Liver (tissue), 9 donors: ENCODE data around the gene KAZN. TPM values are rescaled to one million over a fixed set of nuclear protein-coding genes. Genes with fewer than 3 reads are reported as not detected.

ENCODE experiments used
- DNase-seq: peaks from one replicate; pipeline ENCODE4 v3.0.0-alpha.2; 2017; ENCODE audit warnings: low spot score
- H3K27ac ChIP-seq, 2 donors: one replicate each; pipeline ENCODE4 v1.7.0; 2013; ENCODE audit warnings: inconsistent platforms in 2 of 2, low read length in 2 of 2, control low read depth in 1 of 2, low read depth in 1 of 2, mild to moderate bottlenecking in 1 of 2
- H3K27me3 ChIP-seq, 4 donors: one replicate each; pipeline versions ENCODE4 v1.6.1 to v1.7.0; 2013; ENCODE audit warnings: low read length in 3 of 4, inconsistent platforms in 1 of 4, mild to moderate bottlenecking in 1 of 4, moderate library complexity in 1 of 4; ENCODE audit not compliant: control insufficient read depth in 4 of 4, insufficient read depth in 4 of 4
- H3K36me3 ChIP-seq, 4 donors: one replicate each; pipeline versions ENCODE4 v1.6.1 to v1.7.0; 2013; ENCODE audit warnings: low read length in 3 of 4, mild to moderate bottlenecking in 3 of 4, low read depth in 1 of 4, moderate library complexity in 1 of 4; ENCODE audit not compliant: control insufficient read depth in 4 of 4, insufficient read depth in 3 of 4
- H3K4me1 ChIP-seq, 4 donors: one replicate each; pipeline versions ENCODE4 v1.6.1 to v1.7.0; 2013; ENCODE audit warnings: low read length in 3 of 4, mild to moderate bottlenecking in 3 of 4, moderate library complexity in 1 of 4; ENCODE audit not compliant: control insufficient read depth in 4 of 4, insufficient read depth in 4 of 4
- H3K4me3 ChIP-seq, 3 donors: one replicate each; pipeline versions ENCODE4 v1.6.1 to v1.7.0; 2013; ENCODE audit warnings: low read length in 3 of 3, control low read depth in 1 of 3, low read depth in 1 of 3, mild to moderate bottlenecking in 1 of 3
- H3K9ac ChIP-seq, 2 donors: one replicate each; pipeline ENCODE4 v1.7.0; 2013; ENCODE audit warnings: low read length in 2 of 2, mild to moderate bottlenecking in 2 of 2, moderate library complexity in 2 of 2, control low read depth in 1 of 2, low read depth in 1 of 2
- H3K9me3 ChIP-seq, 4 donors: one replicate each; pipeline versions ENCODE4 v1.6.1 to v1.7.0; 2013; ENCODE audit warnings: low read length in 3 of 4; ENCODE audit not compliant: control insufficient read depth in 4 of 4
- EGR1 ChIP-seq, 2 donors: IDR thresholded peaks; 2 replicates each; pipeline ENCODE4 v1.6.1; 2016 to 2018; ENCODE audit warnings: antibody characterized with exemption in 2 of 2, low read depth in 2 of 2
- FOXA1 ChIP-seq: IDR thresholded peaks from 2 replicates; pipeline ENCODE4 v1.6.1; 2016; ENCODE audit warnings: antibody characterized with exemption
- FOXA2 ChIP-seq: IDR thresholded peaks from 2 replicates; pipeline ENCODE4 v1.6.1; 2016; ENCODE audit warnings: antibody characterized with exemption
- GABPA ChIP-seq, 2 donors: IDR thresholded peaks in 1 of 2; conservative IDR thresholded peaks in 1 of 2; 2 replicates each; pipeline ENCODE4 v1.6.1; 2016; ENCODE audit warnings: antibody characterized with exemption in 2 of 2, mild to moderate bottlenecking in 1 of 2, moderate library complexity in 1 of 2
- HNF4A ChIP-seq, 2 donors: conservative IDR thresholded peaks; 2 replicates each; pipeline ENCODE4 v1.6.1; 2016; ENCODE audit warnings: antibody characterized with exemption in 2 of 2, mild to moderate bottlenecking in 2 of 2
- HNF4G ChIP-seq: IDR thresholded peaks from 2 replicates; pipeline ENCODE4 v1.6.1; 2016; ENCODE audit warnings: antibody characterized with exemption
- JUND ChIP-seq, 2 donors: IDR thresholded peaks; 2 replicates each; pipeline ENCODE4 v1.6.1; 2016; ENCODE audit warnings: antibody characterized with exemption in 2 of 2
- NR2F2 ChIP-seq: IDR thresholded peaks from 2 replicates; pipeline ENCODE4 v1.6.1; 2016; ENCODE audit warnings: antibody characterized with exemption
- RAD21 ChIP-seq, 2 donors: IDR thresholded peaks; 2 replicates each; pipeline ENCODE4 v1.6.1; 2016; ENCODE audit warnings: antibody characterized with exemption in 2 of 2, mild to moderate bottlenecking in 2 of 2
- RXRA ChIP-seq, 2 donors: IDR thresholded peaks; 2 replicates each; pipeline ENCODE4 v1.6.1; 2017 to 2018; ENCODE audit warnings: antibody characterized with exemption in 2 of 2, mild to moderate bottlenecking in 1 of 2
- SP1 ChIP-seq: IDR thresholded peaks from 2 replicates; pipeline ENCODE4 v1.6.1; 2018; ENCODE audit warnings: antibody characterized with exemption, mild to moderate bottlenecking
- TAF1 ChIP-seq: conservative IDR thresholded peaks from 2 replicates; pipeline ENCODE4 v1.6.1; 2016; ENCODE audit warnings: antibody characterized with exemption, mild to moderate bottlenecking
- YY1 ChIP-seq: IDR thresholded peaks from 2 replicates; pipeline ENCODE4 v1.6.1; 2016; ENCODE audit warnings: antibody characterized with exemption, mild to moderate bottlenecking
- WGBS: extraction: QIAGEN DNeasy Blood & Tissue Kit; methylation state at CpG from one replicate; pipeline ENCODE4 v1.1.7; 2013; 5-methylcytosine and 5-hydroxymethylcytosine counted together
- polyA plus RNA-seq, 2 donors: library from polyadenylated mRNA; stranded (reverse) in 1 of 2; unstranded in 1 of 2; fragments of 200-250 nt in 1 of 2; fragments of >200 nt in 1 of 2; fragmentation: Nextera tagmentation in 1 of 2; extraction: Ambion mirVana in 1 of 2; gene quantifications; one replicate each; pipeline versions ENCODE4 v1.2.1 to v1.2.3, GENCODE V29; 2013 to 2015
- total RNA-seq, 2 donors: library from RNA; depleted of rRNA; stranded (reverse); fragments of >200 nt; gene quantifications; one replicate each; pipeline ENCODE4 v1.2.3, GENCODE V29; 2014
- TF ChIP-seq, protein P1 (sequence below): IDR thresholded peaks from 2 replicates; pipeline ENCODE4 v1.6.1; 2016; ENCODE audit warnings: antibody characterized with exemption
- TF ChIP-seq, protein P2 (sequence below): fragments of 150-350 bp; IDR thresholded peaks from 2 replicates; pipeline ENCODE4 v1.5.1; 2017; ENCODE audit warnings: improper control_type of control experiment, low read depth, low read length; ENCODE audit not compliant: missing input control
- TF ChIP-seq, protein P3 (sequence below): IDR thresholded peaks from 2 replicates; pipeline ENCODE4 v1.6.1; 2016; ENCODE audit warnings: antibody characterized with exemption, mild to moderate bottlenecking
- TF ChIP-seq, protein P4 (sequence below): IDR thresholded peaks from 2 replicates; pipeline ENCODE4 v1.6.1; 2016; ENCODE audit warnings: antibody characterized with exemption
- TF ChIP-seq, protein P5 (sequence below): IDR thresholded peaks from 2 replicates; pipeline ENCODE4 v1.6.1; 2016; ENCODE audit warnings: antibody characterized with exemption
- donor health status: healthy.
- donor health status: healthy.
- donor health status: healthy.
- donor health status: healthy.
- donor health status: healthy.

KAZN gene
- total and polyA plus RNA-seq, 4 donors = 1.9 to 6.9 (median 2.4) TPM

DNA sequence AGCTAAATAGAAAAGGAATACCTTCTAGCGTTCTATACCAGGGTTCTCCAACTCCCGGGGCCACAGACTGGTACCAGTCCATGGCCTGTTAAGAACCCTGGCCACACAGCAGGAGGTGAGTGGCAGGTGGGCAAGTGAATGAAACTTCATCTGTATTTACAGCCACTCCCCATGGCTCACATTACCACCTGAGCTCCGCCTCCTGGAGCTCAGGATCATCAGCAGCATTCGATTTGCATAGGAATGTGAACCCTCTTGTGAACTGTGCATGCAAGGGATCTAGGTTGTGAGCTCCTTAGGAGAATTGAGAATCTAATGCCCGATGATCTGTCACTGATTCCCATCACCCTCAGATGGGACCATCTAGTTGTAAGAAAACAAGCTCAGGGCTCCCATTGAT is 107.3 kb downstream of the KAZN start:
- no peaks in the 10 kb centered on the region for H3K9me3 ChIP-seq
- H3K36me3 ChIP-seq = no peaks in the 10 kb centered on the region
- no peak overlapping the region for H3K4me3 ChIP-seq
- DNase-seq = no peak
- no peak overlapping the region for H3K9ac ChIP-seq
- no peaks in the 10 kb centered on the region for H3K27me3 ChIP-seq
- H3K27ac ChIP-seq = no peak overlapping the region
- 81% methylated on average over 5 of the region's 5 CpGs for WGBS
- no peak for TF ChIP-seq GABPA (IDR thresholded peaks at IDR 0.05 in 1 of 2, conservative IDR thresholded peaks at IDR 0.05 in 1 of 2)
- no peak for TF ChIP-seq SP1
- TF ChIP-seq, protein P1, sequence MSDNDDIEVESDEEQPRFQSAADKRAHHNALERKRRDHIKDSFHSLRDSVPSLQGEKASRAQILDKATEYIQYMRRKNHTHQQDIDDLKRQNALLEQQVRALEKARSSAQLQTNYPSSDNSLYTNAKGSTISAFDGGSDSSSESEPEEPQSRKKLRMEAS = no peak
- TF ChIP-seq, protein P2, sequence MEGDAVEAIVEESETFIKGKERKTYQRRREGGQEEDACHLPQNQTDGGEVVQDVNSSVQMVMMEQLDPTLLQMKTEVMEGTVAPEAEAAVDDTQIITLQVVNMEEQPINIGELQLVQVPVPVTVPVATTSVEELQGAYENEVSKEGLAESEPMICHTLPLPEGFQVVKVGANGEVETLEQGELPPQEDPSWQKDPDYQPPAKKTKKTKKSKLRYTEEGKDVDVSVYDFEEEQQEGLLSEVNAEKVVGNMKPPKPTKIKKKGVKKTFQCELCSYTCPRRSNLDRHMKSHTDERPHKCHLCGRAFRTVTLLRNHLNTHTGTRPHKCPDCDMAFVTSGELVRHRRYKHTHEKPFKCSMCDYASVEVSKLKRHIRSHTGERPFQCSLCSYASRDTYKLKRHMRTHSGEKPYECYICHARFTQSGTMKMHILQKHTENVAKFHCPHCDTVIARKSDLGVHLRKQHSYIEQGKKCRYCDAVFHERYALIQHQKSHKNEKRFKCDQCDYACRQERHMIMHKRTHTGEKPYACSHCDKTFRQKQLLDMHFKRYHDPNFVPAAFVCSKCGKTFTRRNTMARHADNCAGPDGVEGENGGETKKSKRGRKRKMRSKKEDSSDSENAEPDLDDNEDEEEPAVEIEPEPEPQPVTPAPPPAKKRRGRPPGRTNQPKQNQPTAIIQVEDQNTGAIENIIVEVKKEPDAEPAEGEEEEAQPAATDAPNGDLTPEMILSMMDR = no peak
- TF ChIP-seq EGR1 (IDR thresholded peaks at IDR 0.05; ENCODE audit: low read depth in 2 of 2) = no peak
- TF ChIP-seq FOXA1 = no peak
- no peak for TF ChIP-seq YY1
- TF ChIP-seq, protein P3, sequence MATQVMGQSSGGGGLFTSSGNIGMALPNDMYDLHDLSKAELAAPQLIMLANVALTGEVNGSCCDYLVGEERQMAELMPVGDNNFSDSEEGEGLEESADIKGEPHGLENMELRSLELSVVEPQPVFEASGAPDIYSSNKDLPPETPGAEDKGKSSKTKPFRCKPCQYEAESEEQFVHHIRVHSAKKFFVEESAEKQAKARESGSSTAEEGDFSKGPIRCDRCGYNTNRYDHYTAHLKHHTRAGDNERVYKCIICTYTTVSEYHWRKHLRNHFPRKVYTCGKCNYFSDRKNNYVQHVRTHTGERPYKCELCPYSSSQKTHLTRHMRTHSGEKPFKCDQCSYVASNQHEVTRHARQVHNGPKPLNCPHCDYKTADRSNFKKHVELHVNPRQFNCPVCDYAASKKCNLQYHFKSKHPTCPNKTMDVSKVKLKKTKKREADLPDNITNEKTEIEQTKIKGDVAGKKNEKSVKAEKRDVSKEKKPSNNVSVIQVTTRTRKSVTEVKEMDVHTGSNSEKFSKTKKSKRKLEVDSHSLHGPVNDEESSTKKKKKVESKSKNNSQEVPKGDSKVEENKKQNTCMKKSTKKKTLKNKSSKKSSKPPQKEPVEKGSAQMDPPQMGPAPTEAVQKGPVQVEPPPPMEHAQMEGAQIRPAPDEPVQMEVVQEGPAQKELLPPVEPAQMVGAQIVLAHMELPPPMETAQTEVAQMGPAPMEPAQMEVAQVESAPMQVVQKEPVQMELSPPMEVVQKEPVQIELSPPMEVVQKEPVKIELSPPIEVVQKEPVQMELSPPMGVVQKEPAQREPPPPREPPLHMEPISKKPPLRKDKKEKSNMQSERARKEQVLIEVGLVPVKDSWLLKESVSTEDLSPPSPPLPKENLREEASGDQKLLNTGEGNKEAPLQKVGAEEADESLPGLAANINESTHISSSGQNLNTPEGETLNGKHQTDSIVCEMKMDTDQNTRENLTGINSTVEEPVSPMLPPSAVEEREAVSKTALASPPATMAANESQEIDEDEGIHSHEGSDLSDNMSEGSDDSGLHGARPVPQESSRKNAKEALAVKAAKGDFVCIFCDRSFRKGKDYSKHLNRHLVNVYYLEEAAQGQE = no peak
- TF ChIP-seq RAD21 (IDR thresholded peaks at IDR 0.05) = no peak
- TF ChIP-seq TAF1 = no peak
- H3K4me1 ChIP-seq = no peaks in the 10 kb centered on the region

DNA sequence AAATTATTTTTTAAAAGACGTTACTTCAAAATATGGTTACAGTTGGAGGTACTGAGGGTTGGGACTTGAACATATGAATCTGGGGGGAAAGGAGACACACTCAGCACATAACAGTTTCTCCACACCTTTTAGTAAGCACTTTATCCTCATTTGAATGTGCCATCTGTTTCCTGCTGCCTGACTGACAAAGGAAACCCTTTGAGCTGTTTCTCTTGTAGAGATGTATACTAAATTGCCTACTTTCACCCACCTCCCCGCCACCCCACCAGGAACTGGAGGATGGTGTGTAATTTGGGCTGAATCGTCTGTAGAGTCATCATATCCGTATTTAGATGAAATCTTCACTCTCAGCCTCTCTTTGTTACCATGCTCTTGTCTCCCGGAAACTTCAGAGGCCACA is 108.1 kb downstream of the KAZN start:
- TF ChIP-seq, protein P1 = no peak
- TF ChIP-seq EGR1 (IDR thresholded peaks at IDR 0.05; ENCODE audit: low read depth in 2 of 2) (no peak), RAD21 (IDR thresholded peaks at IDR 0.05) (no peak), JUND (IDR thresholded peaks at IDR 0.05) (no peak), HNF4A (conservative IDR thresholded peaks at IDR 0.05) (no peak), HNF4G (no peak), FOXA2 (no peak), NR2F2 (no peak), YY1 (no peak), TAF1 (no peak), GABPA (IDR thresholded peaks at IDR 0.05 in 1 of 2, conservative IDR thresholded peaks at IDR 0.05 in 1 of 2) (no peak), RXRA (IDR thresholded peaks at IDR 0.05) (no peak), FOXA1 (no peak), SP1 (no peak)
- TF ChIP-seq, protein P4, sequence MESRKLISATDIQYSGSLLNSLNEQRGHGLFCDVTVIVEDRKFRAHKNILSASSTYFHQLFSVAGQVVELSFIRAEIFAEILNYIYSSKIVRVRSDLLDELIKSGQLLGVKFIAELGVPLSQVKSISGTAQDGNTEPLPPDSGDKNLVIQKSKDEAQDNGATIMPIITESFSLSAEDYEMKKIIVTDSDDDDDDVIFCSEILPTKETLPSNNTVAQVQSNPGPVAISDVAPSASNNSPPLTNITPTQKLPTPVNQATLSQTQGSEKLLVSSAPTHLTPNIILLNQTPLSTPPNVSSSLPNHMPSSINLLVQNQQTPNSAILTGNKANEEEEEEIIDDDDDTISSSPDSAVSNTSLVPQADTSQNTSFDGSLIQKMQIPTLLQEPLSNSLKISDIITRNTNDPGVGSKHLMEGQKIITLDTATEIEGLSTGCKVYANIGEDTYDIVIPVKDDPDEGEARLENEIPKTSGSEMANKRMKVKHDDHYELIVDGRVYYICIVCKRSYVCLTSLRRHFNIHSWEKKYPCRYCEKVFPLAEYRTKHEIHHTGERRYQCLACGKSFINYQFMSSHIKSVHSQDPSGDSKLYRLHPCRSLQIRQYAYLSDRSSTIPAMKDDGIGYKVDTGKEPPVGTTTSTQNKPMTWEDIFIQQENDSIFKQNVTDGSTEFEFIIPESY = no peak
- TF ChIP-seq, protein P3 = no peak
- TF ChIP-seq, protein P2 = no peak
- TF ChIP-seq, protein P5, sequence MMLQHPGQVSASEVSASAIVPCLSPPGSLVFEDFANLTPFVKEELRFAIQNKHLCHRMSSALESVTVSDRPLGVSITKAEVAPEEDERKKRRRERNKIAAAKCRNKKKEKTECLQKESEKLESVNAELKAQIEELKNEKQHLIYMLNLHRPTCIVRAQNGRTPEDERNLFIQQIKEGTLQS = no peak
- Histone ChIP-seq H3K9ac (no peak overlapping the region), H3K4me3 (no peak overlapping the region), H3K36me3 (no peaks in the 10 kb centered on the region), H3K27ac (no peak overlapping the region), H3K4me1 (no peaks in the 10 kb centered on the region), H3K9me3 (no peaks in the 10 kb centered on the region), H3K27me3 (no peaks in the 10 kb centered on the region)
- DNase-seq = no peak
- 68% methylated on average over 5 of the region's 5 CpGs for WGBS
